Panc1 (cell line): ENCODE measurements around the gene CHST11. TPM values are rescaled to one million over a fixed set of nuclear protein-coding genes. Genes with fewer than 3 reads are reported as not detected.

Experiments used
- ATAC-seq: fragments of 200-7000 bp; cut with Tn5 transposase; 2 replicates; pipeline ENCODE4 v1.9.1; 2020; ENCODE audit warnings: mild to moderate bottlenecking, moderate library complexity
- BruUV-seq: library from RNA; stranded (reverse); fragments of 400-500 nt; replicated peaks from 2 replicates; lab custom pipeline; 2021; lab: Mats Ljungman, UMichigan
- CTCF ChIA-PET: fragments of 300-600 bp; sonication (Branson Sonifier 250); formaldehyde crosslinking; loops from one replicate; lab custom pipeline; 2022; ENCODE audit warnings: antibody characterized with exemption; lab: Charles Lee
- POLR2A ChIA-PET: fragments of 300-600 bp; sonication (Branson Sonifier 250); formaldehyde crosslinking; loops from one replicate; lab custom pipeline; 2022; ENCODE audit warnings: antibody characterized with exemption; lab: Charles Lee
- DNase-seq: peaks from one replicate; pipeline ENCODE4 v3.0.0-alpha.2; 2010; ENCODE audit warnings: low read depth, low spot score
- H3K27ac ChIP-seq: 2 replicates; pipeline ENCODE4 v1.5.1; 2011; ENCODE audit warnings: mild to moderate bottlenecking, low read length, inconsistent platforms
- H3K27me3 ChIP-seq: fragments of 200-500 bp; sonication (Bioruptor generic); 2 replicates; pipeline ENCODE4 v1.6.0; 2014; ENCODE audit warnings: low read length, inconsistent platforms; ENCODE audit not compliant: control insufficient read depth, insufficient read depth
- H3K36me3 ChIP-seq: fragments of 200-500 bp; sonication (Bioruptor generic); 2 replicates; pipeline ENCODE4 v1.5.1; 2014; ENCODE audit warnings: inconsistent platforms, mild to moderate bottlenecking, low read length, moderate library complexity; ENCODE audit not compliant: control insufficient read depth, insufficient read depth
- H3K4me1 ChIP-seq: 2 replicates; pipeline ENCODE4 v1.5.1; 2011; ENCODE audit warnings: inconsistent platforms, mild to moderate bottlenecking, low read length, moderate library complexity; ENCODE audit not compliant: control insufficient read depth, insufficient read depth
- H3K4me3 ChIP-seq, 2 experiments: 2 replicates each; pipeline ENCODE4 v1.5.1; 2011 to 2012; ENCODE audit warnings: low read depth in 2 of 2, low read length in 2 of 2, mild to moderate bottlenecking in 2 of 2, inconsistent platforms in 1 of 2, moderate library complexity in 1 of 2
- H3K9me3 ChIP-seq: fragments of 200-500 bp; sonication (Bioruptor generic); 2 replicates; pipeline ENCODE4 v1.5.1; 2014; ENCODE audit warnings: low read depth, mild to moderate bottlenecking, inconsistent platforms, low read length, moderate library complexity; ENCODE audit not compliant: control insufficient read depth, insufficient read depth
- CTCF ChIP-seq: fragments of 450-650 bp; IDR thresholded peaks from 2 replicates; pipeline ENCODE4 v1.5.1; 2017; ENCODE audit warnings: mild to moderate bottlenecking
- POLR2AphosphoS5 ChIP-seq: IDR thresholded peaks from 2 replicates; pipeline ENCODE4 v1.6.1; 2012; ENCODE audit warnings: mild to moderate bottlenecking, low read depth, low read length, moderate library complexity
- REST ChIP-seq, 2 experiments: IDR thresholded peaks; 2 replicates each; pipeline ENCODE4 v1.6.1; 2011 to 2012; ENCODE audit warnings: low read depth in 2 of 2, control low read depth in 1 of 2, low read length in 1 of 2, mild to moderate bottlenecking in 1 of 2, moderate library complexity in 1 of 2; ENCODE audit not compliant: insufficient read depth in 1 of 2
- SIN3A ChIP-seq: IDR thresholded peaks from 2 replicates; pipeline ENCODE4 v1.6.1; 2012; ENCODE audit warnings: low read depth, mild to moderate bottlenecking, low read length, moderate library complexity, borderline replicate concordance; ENCODE audit not compliant: insufficient read depth
- TCF7L2 ChIP-seq: IDR thresholded peaks from 2 replicates; pipeline ENCODE4 v1.6.1; 2011; ENCODE audit warnings: mild to moderate bottlenecking, low read depth, low read length, inconsistent platforms
- in situ Hi-C: cut with HindIII; loops from 2 replicates; pipeline ENCODE4 v1.10.0; 2016; ENCODE audit warnings: low sequenced_read_pairs, low pct_unique_long_range_greater_than_20kb
- intact Hi-C: fragments of 100-400 bp; cut with micrococcal nuclease; formaldehyde crosslinking; loops from one replicate; pipeline ENCODE4 v1.10.0; 2022; ENCODE audit not compliant: unreplicated experiment
- total RNA-seq: library from RNA; stranded (reverse); gene quantifications from one replicate; pipeline ENCODE4 v1.2.1, GENCODE V29; 2021; ENCODE audit not compliant: unreplicated experiment

CHST11 gene
- total RNA-seq, 1 experiment from 2014 or later: 11.4 TPM

DNA sequence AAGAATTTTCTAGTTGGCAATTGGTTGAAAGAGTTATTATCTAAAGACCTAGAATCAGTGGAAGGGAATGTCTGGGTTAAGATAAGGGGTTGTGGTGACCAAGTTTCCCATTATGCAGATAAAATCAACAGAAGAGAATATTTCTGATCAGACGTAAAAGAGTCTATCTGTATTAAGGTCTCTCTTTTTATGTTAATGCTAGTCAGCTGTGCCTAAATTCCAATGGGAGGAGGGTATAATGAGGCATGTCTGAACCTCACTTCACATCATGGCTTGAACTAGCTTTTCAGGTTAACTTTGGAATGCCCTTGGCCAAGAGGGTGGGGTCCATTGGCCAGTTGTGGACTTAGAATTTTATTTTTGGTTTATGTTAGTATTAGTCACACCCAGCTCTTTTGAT, 34.3 kb upstream of the CHST11 start:
- POLR2A ChIA-PET: no interaction called here
- no peak for TF ChIP-seq REST (IDR thresholded peaks at IDR 0.05; ENCODE audit: insufficient read depth in 1 of 2, low read depth in 2 of 2, low read length in 1 of 2)
- TF ChIP-seq POLR2AphosphoS5: no peak
- TF ChIP-seq CTCF: no peak
- no peak for TF ChIP-seq SIN3A
- no peak for TF ChIP-seq TCF7L2
- no peak overlapping the region for H3K27ac ChIP-seq
- no peaks in the 10 kb centered on the region for H3K36me3 ChIP-seq
- in situ Hi-C loops: no loop called here
- no TSS peak for BruUV-seq
- CTCF ChIA-PET: no interaction called here
- ATAC-seq: no peak
- no peaks in the 10 kb centered on the region for H3K4me1 ChIP-seq
- H3K27me3 ChIP-seq: no peaks in the 10 kb centered on the region; the same call in 1 of the 2 replicates
- no peak for DNase-seq
- no peak overlapping the region for H3K4me3 ChIP-seq
- intact Hi-C loops: no loop called here
- H3K9me3 ChIP-seq: no peaks in the 10 kb centered on the region

DNA sequence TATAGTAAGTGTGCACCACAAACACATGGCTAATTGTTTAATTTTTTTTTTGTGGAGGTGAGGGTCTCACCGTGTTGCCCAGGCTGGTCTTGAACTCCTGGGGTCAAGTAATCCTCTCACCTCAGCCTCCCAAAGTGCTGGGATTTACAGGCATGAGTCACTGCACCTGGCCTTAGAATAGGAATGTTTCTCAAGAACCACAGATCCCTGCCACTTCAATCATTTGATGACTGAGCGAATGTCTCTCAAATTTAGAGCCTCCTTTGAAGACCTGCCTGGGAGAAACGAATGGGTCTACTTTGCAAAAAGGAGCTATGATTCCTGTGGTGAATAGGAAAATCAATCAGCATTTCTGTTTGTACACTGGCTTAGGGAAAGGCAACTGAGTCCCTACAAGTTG, 33.5 kb upstream of the CHST11 start:
- no peaks in the 10 kb centered on the region; the same call in 1 of the 2 replicates for H3K27me3 ChIP-seq
- intact Hi-C loops (no loop called here), in situ Hi-C loops (no loop called here)
- POLR2A ChIA-PET: no interaction called here
- ATAC-seq: no peak
- H3K4me3 ChIP-seq: no peak overlapping the region
- DNase-seq: no peak
- CTCF ChIA-PET: no interaction called here
- no peaks in the 10 kb centered on the region for H3K4me1 ChIP-seq
- H3K36me3 ChIP-seq: no peaks in the 10 kb centered on the region
- TF ChIP-seq POLR2AphosphoS5 (no peak), SIN3A (no peak)
- H3K27ac ChIP-seq: no peak overlapping the region
- H3K9me3 ChIP-seq: no peaks in the 10 kb centered on the region
- BruUV-seq: no TSS peak

- DNase-seq (no peak), ATAC-seq (no peak)
- ChIA-PET POLR2A (no interaction called here), CTCF (no interaction called here)
- TF ChIP-seq REST (IDR thresholded peaks at IDR 0.05; ENCODE audit: insufficient read depth in 1 of 2, low read depth in 2 of 2, low read length in 1 of 2) (no peak), SIN3A (no peak), POLR2AphosphoS5 (no peak), CTCF (no peak), TCF7L2 (no peak)
- in situ Hi-C loops (no loop called here), intact Hi-C loops (no loop called here)
- Histone ChIP-seq H3K4me3 (no peak overlapping the region), H3K27me3 (no peaks in the 10 kb centered on the region; the same call in 1 of the 2 replicates), H3K4me1 (no peaks in the 10 kb centered on the region), H3K9me3 (no peaks in the 10 kb centered on the region), H3K27ac (no peak overlapping the region), H3K36me3 (no peaks in the 10 kb centered on the region)
- no TSS peak for BruUV-seq
Observed at GRCh38 chr12:104423809-104424208, 32.9 kb upstream of the CHST11 start.
